NCI-H69 (cell line): ENCODE data around the gene ESPNL.

Experiments used
- DNase-seq: peaks from one replicate; lab custom pipeline; 2025; lab: John Stamatoyannopoulos, UW

Gene ESPNL

DNA sequence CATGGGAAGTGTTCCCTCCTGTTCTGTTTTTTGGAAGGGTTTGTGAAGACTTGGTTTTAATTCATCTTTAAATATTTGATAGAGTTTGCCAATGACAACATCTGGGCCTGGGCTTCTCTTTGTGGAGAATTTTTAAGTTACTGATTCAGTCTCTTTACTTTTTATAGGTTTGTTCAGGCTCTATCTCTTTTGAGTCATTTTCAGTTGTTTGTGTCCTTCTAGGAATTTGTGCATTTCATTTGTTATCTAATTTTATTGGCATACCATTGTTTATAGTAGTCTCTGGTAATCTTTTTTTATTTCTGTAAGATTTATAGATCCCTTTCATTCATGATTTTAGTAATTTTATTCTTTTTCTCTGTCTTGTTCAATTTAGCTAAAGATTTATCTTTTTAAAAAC is 24.7 kb upstream of the ESPNL start:
- DNase-seq: no peak

GRCh38 chr2:238077292-238077691 is 22.8 kb upstream of the ESPNL start:
- peak; percentile 60 for DNase-seq

- DNase-seq: no peak
These were observed 20.2 kb upstream of the ESPNL start for GRCh38 chr2:238079874-238080327.

DNA sequence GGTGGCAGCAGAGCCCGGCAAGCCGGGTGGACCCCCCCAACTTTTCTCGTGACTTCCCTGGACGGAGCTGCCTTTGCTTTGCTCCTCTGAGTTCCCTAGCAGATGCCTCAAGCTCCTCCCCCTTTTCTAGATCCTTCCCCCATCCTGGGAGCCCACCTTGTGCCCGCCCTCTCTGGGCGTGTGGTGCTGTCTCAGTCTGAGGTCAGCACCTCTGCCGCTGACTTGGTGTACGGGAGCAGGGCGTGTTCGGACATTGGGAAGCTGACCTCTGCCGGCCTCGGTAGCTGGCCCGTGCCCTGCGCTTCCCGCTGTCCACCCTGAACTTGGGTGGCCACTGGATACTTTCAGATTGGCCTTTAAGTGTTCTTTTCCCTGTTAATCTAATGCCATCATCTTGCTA is 19.6 kb upstream of the ESPNL start:
- DNase-seq: no peak

- DNase-seq: peak; percentile 7
These were observed 19.0 kb upstream of the ESPNL start for GRCh38 chr2:238081150-238081549.

DNA sequence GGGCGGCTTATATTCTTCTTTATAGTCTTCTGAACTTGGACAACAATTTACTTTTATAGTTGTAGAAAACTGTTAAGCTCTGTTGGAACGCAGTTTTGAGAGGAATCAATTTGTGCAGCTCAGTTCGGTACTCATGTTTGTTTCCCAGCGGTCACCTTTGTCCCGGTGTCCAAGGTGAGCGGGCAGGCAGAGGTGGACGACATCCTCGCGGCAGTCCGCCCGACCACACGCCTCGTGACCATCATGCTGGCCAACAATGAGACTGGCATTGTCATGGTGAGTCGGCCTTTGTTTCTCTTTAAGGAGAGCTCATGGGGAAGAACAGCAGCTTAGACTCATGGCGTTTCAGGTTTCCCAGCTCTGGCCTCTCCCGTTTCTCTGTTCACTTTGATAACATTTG is 18.6 kb upstream of the ESPNL start:
- DNase-seq: no peak

DNA sequence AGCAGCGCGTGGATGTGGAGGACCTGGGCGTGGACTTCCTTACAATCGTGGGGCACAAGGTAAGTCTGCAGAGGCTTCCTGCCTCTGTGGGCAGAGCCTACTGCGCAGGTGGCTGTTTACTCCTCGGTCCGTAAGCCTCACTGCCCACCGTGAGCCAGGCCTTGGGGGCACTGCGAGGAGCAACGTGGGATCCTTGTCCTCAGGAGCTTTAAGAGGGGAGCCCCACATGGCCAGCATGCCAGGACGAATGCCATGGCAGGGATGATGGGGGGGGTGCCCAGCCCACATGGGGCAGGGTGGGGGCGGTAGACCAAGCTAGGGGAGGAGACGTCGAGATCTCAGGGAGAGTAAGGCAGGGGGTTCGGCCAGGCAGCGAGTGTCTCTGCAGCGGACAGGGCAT is 18.0 kb upstream of the ESPNL start:
- no peak for DNase-seq

- DNase-seq: no peak
These were observed 17.3 kb upstream of the ESPNL start for GRCh38 chr2:238082827-238083226.

DNA sequence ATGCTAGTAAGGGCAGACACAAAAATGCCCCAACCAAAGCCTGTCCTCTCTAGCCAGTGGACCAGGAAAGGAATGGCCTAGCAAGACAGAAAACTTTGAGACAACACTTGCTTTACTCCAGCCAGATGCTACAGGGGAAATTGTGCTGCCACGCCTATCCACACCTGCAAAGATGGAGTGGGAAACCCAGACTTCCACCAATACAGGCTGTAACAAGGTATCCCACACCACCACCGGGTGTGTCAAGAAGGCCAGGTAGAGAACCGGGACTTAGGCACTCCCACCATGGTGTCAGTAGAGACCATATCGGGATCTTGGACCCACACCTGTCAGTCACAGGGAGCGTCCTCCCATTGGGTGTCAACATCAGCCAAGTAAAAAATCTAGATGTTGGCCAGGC is 16.2 kb upstream of the ESPNL start:
- no peak for DNase-seq

DNA sequence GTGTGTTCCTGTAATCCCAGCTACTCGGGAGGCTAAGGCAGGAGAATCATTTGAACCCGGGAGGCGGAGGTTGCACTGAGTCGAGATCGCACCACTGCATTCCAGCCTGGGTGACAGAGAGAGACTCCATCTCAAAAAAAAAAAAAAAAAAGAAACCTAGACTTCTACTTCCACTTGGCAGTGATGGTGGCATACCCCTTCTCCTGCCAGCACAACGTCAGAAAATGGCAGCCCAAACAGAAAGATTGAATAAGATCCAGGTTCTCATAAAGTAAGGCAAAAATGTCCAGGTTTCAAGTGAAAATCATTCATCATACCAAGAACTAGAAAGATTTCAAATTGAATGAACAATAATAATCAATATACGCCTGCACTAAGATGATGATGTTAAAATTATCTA is 15.4 kb upstream of the ESPNL start:
- DNase-seq: no peak

GRCh38 chr2:238085899-238086298 is 14.2 kb upstream of the ESPNL start:
- no peak for DNase-seq

- no peak for DNase-seq
These were observed 12.9 kb upstream of the ESPNL start for GRCh38 chr2:238087211-238087610.

- no peak for DNase-seq
These were observed 9.3 kb upstream of the ESPNL start for GRCh38 chr2:238090887-238091286.

DNA sequence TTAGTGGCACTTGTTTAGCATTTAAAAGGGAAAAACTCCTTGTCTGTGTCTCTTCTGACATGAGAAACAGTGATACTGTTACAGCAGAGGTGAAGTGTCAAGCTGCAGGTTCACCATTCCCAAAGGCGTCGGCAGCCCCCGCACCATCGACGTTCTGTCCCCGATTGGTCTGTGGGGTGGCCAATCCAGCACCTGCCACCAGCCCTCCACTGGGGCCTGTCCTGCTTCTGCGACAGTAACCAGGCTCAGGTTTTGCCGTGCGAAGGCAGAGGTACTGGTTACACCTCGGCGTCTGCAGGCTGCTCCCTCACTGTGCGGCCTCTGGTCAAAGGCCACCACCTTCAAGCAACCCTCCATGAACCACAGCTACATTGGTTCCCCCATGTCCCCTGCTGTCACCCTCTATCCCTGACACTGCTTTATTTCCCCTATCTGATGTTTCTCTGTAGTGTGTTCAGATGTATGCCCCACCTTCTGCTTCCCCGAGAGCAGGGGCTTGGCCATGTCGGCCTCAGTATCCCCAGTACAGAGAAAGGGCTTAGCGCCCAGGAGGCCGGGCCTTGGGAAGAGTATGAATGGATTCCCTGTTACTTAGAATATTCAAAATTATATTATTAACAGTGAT is 8.6 kb upstream of the ESPNL start:
- DNase-seq: no peak

DNA sequence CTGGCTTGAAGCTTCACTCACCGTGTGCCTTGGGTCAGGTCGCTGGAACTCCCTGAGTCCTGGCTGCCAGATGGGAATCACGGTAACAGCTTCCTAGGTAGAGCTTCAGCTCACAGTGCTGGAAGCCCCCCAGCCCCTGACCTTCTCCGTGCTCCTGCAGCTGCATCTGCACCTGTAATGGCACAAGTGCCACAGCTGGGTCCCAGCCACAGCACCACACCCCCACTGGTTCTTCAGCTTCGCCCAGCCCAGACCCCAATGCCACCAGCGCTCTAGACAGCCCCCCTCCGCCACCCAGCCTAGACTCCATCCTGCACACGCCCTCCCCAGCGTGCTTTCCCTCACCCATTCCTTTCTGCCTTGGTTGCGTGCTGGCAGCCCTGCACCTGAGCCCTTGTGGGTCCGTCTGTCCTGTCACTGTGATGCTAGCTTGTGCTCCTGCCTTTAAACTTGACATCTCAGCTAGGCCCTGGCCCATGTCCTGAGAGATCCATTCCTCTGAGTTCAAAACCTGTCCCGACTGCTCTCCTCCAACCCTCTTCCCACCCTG is 7.6 kb upstream of the ESPNL start:
- DNase-seq: no peak

DNA sequence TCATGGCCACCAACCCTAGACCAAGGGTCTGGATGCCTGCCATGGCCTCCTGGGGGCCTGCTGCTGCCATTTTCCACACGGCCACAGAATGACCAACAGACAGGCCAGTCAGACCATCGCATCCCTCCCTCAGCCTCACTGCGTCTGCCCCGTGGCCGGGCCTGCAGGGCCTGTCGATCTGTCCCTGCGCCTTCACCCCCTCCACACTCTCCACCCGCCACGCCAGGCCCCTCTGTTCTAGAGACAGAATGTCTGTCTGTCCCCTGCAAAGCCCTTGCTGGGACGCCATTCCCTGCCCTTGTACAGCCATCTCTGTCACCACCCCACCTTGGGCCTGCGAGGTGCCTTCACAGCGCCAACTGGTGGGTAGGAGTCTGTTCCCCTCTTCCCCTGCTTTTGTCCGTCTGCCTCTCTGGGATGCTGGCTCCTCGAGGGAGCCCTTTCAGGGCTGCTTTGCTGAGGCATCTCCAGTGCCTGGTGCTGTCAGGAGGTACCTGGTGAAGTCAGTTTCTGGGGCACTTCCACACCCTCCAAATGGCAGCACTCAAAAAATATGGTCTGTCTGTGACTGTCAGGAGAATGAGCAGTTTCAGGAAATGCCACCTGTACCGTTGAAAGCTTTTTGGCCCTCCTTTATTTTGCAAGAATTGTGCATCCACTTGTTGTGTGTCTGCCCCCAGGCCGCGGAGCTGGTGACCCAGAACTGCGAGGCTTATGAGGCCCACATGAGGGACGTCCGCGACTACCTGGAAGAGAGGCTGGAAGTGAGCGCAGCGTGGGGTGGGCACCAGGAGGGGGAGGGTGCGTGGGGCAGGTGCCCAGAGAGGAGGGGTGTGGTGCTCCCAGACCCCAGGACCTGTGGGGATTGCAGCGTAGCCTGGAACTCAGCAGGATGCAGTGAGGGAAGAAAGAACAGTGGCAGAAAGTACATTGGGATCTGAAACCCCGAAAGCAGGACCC is 6.7 kb upstream of the ESPNL start:
- DNase-seq: no peak

DNA sequence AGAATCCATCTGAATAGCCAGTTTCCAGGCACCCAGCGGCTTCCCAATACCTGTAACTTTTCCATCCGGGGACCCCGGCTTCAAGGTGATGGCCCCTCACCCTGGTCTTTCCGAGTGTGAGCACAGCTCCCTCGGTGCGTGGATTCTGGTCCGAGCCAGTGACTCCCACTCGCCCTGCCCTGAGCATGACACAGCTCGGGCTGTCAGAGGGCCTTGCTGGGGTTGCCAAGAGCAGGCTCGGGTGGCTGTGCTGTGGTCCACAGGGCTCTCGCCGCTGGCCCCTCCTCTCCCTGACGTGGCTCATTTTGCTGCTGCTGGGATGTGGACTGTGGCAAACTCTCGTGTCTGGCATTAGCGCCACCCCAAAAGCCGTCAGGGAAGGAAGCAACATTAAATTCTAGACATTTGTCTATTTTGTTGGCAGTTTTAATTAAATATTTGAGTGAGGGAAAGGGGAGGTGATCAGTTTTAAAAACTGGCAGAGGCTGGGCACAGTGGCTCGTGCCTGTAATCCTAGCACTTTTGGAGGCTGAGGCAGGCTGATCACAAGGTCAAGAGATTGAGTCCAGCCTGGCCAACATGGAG is 5.6 kb upstream of the ESPNL start:
- no peak for DNase-seq

- no peak for DNase-seq
These were observed 5.0 kb upstream of the ESPNL start for GRCh38 chr2:238095143-238095542.

- peak; percentile 86 for DNase-seq
These were observed 3.7 kb upstream of the ESPNL start for GRCh38 chr2:238096311-238097011.

DNA sequence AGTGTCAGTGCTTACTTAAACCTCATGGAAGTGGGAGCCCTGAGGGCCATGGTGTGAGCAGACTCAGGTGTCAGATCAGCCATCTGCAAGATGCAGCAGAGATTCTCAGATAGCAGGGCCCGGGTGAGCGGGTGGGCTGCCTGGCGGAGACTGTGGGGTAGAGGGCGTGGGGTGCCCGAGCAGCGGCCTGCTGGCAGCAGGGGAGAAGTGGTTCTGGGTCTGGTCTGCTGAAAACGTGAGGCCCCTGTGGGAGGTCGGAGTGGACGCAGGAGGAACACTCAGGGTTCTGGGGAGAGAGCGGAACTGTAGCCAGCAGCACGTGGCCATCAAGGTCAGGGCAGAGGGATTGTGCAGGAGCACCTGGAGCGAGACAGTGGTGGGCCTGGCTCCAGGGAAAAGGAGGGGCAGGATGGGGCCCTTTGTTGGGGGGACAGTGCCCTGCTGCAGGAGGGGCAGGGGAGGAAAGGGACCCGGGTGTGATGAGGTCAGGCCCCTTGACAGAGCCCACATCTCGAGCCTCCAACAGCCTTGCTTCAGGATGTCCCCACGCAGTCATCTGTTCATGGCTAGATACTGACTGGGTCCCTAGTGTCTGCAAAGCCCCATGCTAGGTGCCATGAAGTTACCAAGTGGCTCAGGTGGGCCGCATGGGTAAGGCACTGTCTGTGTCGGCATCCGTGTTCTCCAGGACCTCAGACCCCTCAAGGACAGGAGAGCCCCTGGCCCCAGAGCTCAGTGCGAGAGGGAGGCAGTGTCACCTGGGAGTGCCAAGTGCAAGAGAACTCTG is 2.7 kb upstream of the ESPNL start:
- no peak for DNase-seq
